Activated CD4-positive, alpha-beta T cell treated with anti-CD3 and anti-CD28 coated beads for 48 hours (primary cell): Measurements from ENCODE around the gene TM4SF4.

Source experiments
- DNase-seq: peaks from one replicate; pipeline ENCODE4 v3.0.0-alpha.2; 2020

The TM4SF4 gene

GRCh38 chr3:149455989-149456388, 18.5 kb upstream of the TM4SF4 start:
- DNase-seq: no peak

GRCh38 chr3:149459491-149460059, 14.9 kb upstream of the TM4SF4 start:
- DNase-seq: no peak

GRCh38 chr3:149460117-149460516, 14.4 kb upstream of the TM4SF4 start:
- DNase-seq: no peak

GRCh38 chr3:149462051-149462450, 12.4 kb upstream of the TM4SF4 start:
- DNase-seq: no peak

- DNase-seq: no peak
Measured at GRCh38 chr3:149462581-149463011, 11.9 kb upstream of the TM4SF4 start.

- no peak for DNase-seq
Measured at GRCh38 chr3:149463921-149464320, 10.6 kb upstream of the TM4SF4 start.

GRCh38 chr3:149464542-149465328, 9.8 kb upstream of the TM4SF4 start:
- DNase-seq: no peak

- no peak for DNase-seq
Measured at GRCh38 chr3:149465351-149465883, 9.1 kb upstream of the TM4SF4 start.

GRCh38 chr3:149466192-149466591, 8.3 kb upstream of the TM4SF4 start:
- no peak for DNase-seq

- DNase-seq: no peak
Measured at GRCh38 chr3:149468504-149469212, 5.8 kb upstream of the TM4SF4 start.

GRCh38 chr3:149470381-149470780, 4.1 kb upstream of the TM4SF4 start:
- DNase-seq: no peak

GRCh38 chr3:149472030-149472797, 2.3 kb upstream of the TM4SF4 start:
- DNase-seq: no peak

- DNase-seq: no peak
Measured at GRCh38 chr3:149473357-149474249, 894 bp upstream of the TM4SF4 start.

- no peak for DNase-seq
Measured at GRCh38 chr3:149475451-149476060, 1.1 kb downstream of the TM4SF4 start.

GRCh38 chr3:149476225-149476624, 1.7 kb downstream of the TM4SF4 start:
- no peak for DNase-seq

- DNase-seq: no peak
Measured at GRCh38 chr3:149479621-149480325, 5.3 kb downstream of the TM4SF4 start.

GRCh38 chr3:149480326-149481017, 6.0 kb downstream of the TM4SF4 start:
- DNase-seq: peak; percentile 57

GRCh38 chr3:149481056-149481455, 6.6 kb downstream of the TM4SF4 start:
- no peak for DNase-seq

- no peak for DNase-seq
Measured at GRCh38 chr3:149481491-149481890, 7.0 kb downstream of the TM4SF4 start.

GRCh38 chr3:149486726-149487125, 12.2 kb downstream of the TM4SF4 start:
- no peak for DNase-seq
